ENCODE data around the gene GALNT18. TPM values are rescaled to one million over a fixed set of nuclear protein-coding genes. Genes with fewer than 3 reads are reported as not detected.

The GALNT18 gene
- polyA plus RNA-seq, 1 experiment = 4.8 TPM

DNA sequence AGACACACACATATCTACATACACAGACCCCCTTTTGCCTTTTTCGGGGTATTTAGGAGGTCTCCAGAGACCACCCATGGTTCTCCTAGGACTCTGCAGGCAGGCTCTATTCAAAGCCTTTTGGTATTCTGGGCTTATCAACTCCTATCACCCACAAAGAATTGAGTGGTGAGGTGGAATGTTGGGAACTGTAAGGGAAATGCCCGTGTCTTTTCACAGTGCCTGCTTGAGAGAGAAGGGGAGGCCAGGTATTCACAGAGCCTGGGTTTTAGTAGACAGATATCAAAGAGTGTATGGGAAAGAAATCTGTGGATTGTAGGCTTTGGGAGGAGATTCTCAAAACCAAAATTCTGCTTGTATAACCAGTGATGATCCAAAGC lies 224.8 kb downstream of the GALNT18 start:
- Histone ChIP-seq H3K4me3 (ENCODE audit: low read depth, low read length) (no peak overlapping the region), H3K27ac (ENCODE audit: low read depth, low read length) (peak overlapping the region; percentile 75), H3K9me3 (ENCODE audit: control insufficient read depth, insufficient read depth, low read length) (no peaks in the 10 kb centered on the region), H3K27me3 (ENCODE audit: control insufficient read depth, insufficient read depth, low read length) (no peaks in the 10 kb centered on the region)
- no peak for DNase-seq (ENCODE audit: low read depth, low spot score)
- POLR2A ChIA-PET = interaction anchor here (0.7 to 0.9 kb wide), 2 partner anchors 47 to 54 kb away, joined by 3 read pairs; no protein-coding TSS in a partner anchor
- CTCF ChIA-PET = no interaction called here
- TF ChIP-seq, protein P1, sequence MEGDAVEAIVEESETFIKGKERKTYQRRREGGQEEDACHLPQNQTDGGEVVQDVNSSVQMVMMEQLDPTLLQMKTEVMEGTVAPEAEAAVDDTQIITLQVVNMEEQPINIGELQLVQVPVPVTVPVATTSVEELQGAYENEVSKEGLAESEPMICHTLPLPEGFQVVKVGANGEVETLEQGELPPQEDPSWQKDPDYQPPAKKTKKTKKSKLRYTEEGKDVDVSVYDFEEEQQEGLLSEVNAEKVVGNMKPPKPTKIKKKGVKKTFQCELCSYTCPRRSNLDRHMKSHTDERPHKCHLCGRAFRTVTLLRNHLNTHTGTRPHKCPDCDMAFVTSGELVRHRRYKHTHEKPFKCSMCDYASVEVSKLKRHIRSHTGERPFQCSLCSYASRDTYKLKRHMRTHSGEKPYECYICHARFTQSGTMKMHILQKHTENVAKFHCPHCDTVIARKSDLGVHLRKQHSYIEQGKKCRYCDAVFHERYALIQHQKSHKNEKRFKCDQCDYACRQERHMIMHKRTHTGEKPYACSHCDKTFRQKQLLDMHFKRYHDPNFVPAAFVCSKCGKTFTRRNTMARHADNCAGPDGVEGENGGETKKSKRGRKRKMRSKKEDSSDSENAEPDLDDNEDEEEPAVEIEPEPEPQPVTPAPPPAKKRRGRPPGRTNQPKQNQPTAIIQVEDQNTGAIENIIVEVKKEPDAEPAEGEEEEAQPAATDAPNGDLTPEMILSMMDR (IDR thresholded peaks at IDR 0.05; ENCODE audit: low read depth, low read length) = no peak

DNA sequence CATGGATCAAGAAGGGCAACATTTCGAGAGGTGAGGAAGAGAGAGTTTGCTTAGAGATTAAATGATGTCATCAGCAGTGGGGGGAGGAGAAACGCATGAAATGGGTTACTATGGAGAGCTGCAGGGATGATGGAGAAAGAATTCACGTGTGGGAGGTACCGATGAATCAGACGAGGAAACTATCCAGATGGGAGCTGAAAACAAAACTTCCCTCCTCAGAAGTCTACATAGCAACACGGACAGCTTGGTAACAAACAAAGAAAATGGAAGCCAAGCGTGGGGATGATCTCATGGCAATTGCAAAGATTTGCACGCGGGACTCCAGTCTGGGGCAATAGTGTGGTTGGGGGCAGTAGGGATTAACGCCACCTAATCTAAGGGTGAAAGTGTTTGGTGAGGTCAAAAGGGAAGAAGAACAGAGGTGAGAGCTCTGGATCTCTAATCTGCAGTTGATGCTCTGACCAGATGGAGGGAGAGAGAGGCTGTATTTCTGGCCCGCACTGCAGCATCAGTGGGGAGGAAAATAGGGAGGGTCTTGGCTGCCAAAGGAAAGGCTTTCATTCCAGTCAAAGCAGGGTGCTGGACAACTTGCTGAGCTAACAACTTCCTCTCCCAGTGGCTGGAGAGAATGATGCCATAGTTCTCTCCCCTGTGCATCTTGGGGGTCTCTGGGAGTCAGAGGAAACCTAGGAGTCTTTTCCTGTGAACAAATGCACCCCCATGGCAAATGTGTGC lies 225.3 kb downstream of the GALNT18 start:
- H3K27ac ChIP-seq (ENCODE audit: low read depth, low read length) = peak overlapping the region; percentile 75
- ChIA-PET CTCF (no interaction called here), POLR2A (interaction anchor here (0.7 to 0.9 kb wide), 2 partner anchors 47 to 54 kb away, joined by 3 read pairs; no protein-coding TSS in a partner anchor)
- TF ChIP-seq, protein P1 (IDR thresholded peaks at IDR 0.05; ENCODE audit: low read depth, low read length) = no peak
- H3K27me3 ChIP-seq (ENCODE audit: control insufficient read depth, insufficient read depth, low read length) = no peaks in the 10 kb centered on the region
- no peaks in the 10 kb centered on the region for H3K9me3 ChIP-seq (ENCODE audit: control insufficient read depth, insufficient read depth, low read length)
- peak; percentile 86 for DNase-seq (ENCODE audit: low read depth, low spot score)
- H3K4me3 ChIP-seq (ENCODE audit: low read depth, low read length) = no peak overlapping the region

DNA sequence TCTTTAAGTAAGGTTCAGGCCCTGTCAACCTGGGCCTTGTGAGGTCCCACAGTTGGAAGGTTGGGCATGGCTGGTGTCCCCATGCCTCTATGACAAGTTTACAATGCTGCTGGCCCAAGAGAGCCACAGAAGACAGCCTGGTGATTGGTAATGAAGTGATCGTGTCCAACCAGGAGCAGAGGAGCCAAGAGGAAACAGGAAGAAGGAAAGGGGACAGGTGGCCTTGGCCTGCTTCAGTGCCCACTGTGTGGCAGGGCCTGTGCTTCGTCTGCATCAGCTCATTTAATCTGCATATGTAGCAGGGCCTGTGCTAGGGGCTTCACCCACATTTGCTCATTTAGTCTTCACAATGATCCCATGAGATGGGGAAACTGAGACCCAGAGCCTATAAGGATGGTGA lies 226.7 kb downstream of the GALNT18 start:
- Histone ChIP-seq H3K4me3 (ENCODE audit: low read depth, low read length) (no peak overlapping the region), H3K27ac (ENCODE audit: low read depth, low read length) (no peak overlapping the region), H3K9me3 (ENCODE audit: control insufficient read depth, insufficient read depth, low read length) (no peaks in the 10 kb centered on the region), H3K27me3 (ENCODE audit: control insufficient read depth, insufficient read depth, low read length) (no peaks in the 10 kb centered on the region)
- no peak for DNase-seq (ENCODE audit: low read depth, low spot score)
- TF ChIP-seq, protein P1 (IDR thresholded peaks at IDR 0.05; ENCODE audit: low read depth, low read length) = no peak
- ChIA-PET CTCF (no interaction called here), POLR2A (no interaction called here)

DNA sequence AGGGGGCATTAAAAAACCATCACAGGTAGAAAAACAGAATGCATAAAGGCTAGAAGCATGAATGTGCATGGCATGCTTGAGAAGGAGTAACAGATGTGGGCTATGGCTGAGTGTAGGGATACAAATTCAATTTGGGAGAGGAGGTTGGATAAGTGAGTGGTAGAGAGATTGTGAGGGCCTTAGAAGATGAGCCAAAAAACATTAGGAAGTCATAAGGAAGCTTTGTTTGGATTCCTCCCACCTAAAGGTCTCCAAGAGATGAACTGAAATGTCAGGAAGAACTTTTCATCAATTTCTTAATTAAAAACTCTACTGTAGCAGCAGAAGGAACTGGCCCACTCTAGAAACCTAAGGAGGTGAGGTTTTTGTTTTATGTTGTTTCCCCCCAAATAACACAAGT lies 227.6 kb downstream of the GALNT18 start:
- no peak for DNase-seq (ENCODE audit: low read depth, low spot score)
- ChIA-PET POLR2A (no interaction called here), CTCF (no interaction called here)
- Histone ChIP-seq H3K27me3 (ENCODE audit: control insufficient read depth, insufficient read depth, low read length) (no peaks in the 10 kb centered on the region), H3K9me3 (ENCODE audit: control insufficient read depth, insufficient read depth, low read length) (no peaks in the 10 kb centered on the region), H3K27ac (ENCODE audit: low read depth, low read length) (no peak overlapping the region), H3K4me3 (ENCODE audit: low read depth, low read length) (no peak overlapping the region)
- TF ChIP-seq, protein P1 (IDR thresholded peaks at IDR 0.05; ENCODE audit: low read depth, low read length) = no peak

DNA sequence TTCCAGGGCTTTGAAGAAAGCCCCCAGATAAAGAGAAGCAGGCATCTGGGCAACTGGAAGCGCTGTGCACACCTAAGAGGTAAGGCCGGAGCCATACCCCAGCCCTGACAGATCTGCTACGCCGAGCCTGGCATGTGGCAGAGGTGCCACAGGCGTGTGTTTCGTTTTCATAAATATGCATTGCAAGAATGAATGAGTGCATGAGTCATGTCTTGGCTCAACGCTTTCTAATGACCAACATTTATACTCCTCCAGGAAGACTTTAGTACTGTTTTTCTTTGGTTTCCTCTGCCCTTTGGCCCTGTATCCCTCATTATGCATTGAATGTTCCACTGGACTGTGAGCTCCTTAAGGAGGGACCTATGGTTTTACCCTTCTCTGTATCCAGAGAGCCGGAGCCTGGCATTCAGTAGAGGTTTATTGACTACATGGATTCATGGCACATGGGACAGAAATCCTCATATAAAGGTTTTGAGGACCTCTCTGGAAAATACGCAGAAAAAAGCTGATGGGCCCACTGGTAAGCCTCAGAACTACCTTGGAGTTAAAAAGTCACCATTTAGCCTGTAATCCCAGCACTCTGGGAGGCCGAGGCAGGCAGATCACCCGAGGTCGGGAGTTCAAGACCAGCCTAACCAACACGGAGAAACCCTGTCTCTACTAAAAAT lies 229.9 kb downstream of the GALNT18 start:
- POLR2A ChIA-PET = no interaction called here
- H3K9me3 ChIP-seq (ENCODE audit: control insufficient read depth, insufficient read depth, low read length) = no peaks in the 10 kb centered on the region
- DNase-seq (ENCODE audit: low read depth, low spot score) = peak; percentile 54
- H3K27ac ChIP-seq (ENCODE audit: low read depth, low read length) = peak overlapping the region; percentile 52
- TF ChIP-seq, protein P1 (IDR thresholded peaks at IDR 0.05; ENCODE audit: low read depth, low read length) = no peak
- CTCF ChIA-PET = no interaction called here
- no peak overlapping the region for H3K4me3 ChIP-seq (ENCODE audit: low read depth, low read length)
- H3K27me3 ChIP-seq (ENCODE audit: control insufficient read depth, insufficient read depth, low read length) = no peaks in the 10 kb centered on the region

All from AG04450 (cell line).